Neutrophil (primary cell): Measurements from ENCODE around the gene SSH2.

Experiments used
- H3K27ac ChIP-seq: fragments of 200-600 bp; sonication (generic); 2 replicates; pipeline ENCODE4 v1.5.1; 2016; ENCODE audit warnings: mild to moderate bottlenecking, moderate library complexity
- H3K27me3 ChIP-seq: fragments of 200-600 bp; sonication (generic); 2 replicates; pipeline ENCODE4 v1.6.0; 2016; ENCODE audit warnings: mild to moderate bottlenecking
- H3K36me3 ChIP-seq: fragments of 200-600 bp; sonication (generic); 2 replicates; pipeline ENCODE4 v1.5.1; 2017
- H3K4me1 ChIP-seq, 2 experiments: fragments of 200-600 bp in 1 of 2; sonication (generic) in 1 of 2; 1 replicate in 1 of 2; 2 replicates in 1 of 2; pipeline versions ENCODE4 v1.5.1 to v1.6.1; 2013 to 2016; ENCODE audit warnings: low read depth in 1 of 2, low read length in 1 of 2, mild to moderate bottlenecking in 1 of 2, moderate library complexity in 1 of 2; ENCODE audit not compliant: control insufficient read depth in 1 of 2, insufficient read depth in 1 of 2
- H3K4me3 ChIP-seq, 2 experiments: fragments of 200-600 bp in 1 of 2; sonication (generic) in 1 of 2; 1 replicate in 1 of 2; 2 replicates in 1 of 2; pipeline ENCODE4 v1.5.1; 2013 to 2016; ENCODE audit warnings: low read depth in 1 of 2, low read length in 1 of 2, mild to moderate bottlenecking in 1 of 2, moderate library complexity in 1 of 2
- H3K9me3 ChIP-seq: fragments of 200-600 bp; sonication (generic); 2 replicates; pipeline ENCODE4 v1.5.1; 2016
- TF ChIP-seq, protein P1 (sequence below): fragments of 200-600 bp; sonication (generic); IDR thresholded peaks from 2 replicates; pipeline ENCODE4 v1.5.1; 2016; ENCODE audit warnings: antibody characterized with exemption

The SSH2 gene

DNA sequence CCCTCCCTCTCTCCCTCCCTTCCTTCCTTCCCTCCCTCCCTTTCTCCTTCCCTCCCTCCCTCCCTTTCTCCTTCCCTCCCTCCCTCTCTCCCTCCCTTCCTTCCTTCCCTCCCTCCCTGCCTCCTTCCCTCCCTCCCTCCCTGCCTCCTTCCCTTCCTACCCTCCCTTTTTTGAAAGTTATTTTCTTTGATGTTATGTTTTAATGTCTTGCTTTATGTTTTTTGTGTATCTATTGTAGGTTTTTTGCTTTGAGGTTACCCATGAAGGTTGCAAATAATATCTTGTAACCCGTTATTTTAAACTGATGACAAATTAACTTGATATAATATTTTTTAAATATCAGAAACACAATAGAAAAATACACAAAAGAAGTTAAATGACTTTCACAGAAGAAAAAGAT, 96.2 kb downstream of the SSH2 start:
- TF ChIP-seq, protein P1, sequence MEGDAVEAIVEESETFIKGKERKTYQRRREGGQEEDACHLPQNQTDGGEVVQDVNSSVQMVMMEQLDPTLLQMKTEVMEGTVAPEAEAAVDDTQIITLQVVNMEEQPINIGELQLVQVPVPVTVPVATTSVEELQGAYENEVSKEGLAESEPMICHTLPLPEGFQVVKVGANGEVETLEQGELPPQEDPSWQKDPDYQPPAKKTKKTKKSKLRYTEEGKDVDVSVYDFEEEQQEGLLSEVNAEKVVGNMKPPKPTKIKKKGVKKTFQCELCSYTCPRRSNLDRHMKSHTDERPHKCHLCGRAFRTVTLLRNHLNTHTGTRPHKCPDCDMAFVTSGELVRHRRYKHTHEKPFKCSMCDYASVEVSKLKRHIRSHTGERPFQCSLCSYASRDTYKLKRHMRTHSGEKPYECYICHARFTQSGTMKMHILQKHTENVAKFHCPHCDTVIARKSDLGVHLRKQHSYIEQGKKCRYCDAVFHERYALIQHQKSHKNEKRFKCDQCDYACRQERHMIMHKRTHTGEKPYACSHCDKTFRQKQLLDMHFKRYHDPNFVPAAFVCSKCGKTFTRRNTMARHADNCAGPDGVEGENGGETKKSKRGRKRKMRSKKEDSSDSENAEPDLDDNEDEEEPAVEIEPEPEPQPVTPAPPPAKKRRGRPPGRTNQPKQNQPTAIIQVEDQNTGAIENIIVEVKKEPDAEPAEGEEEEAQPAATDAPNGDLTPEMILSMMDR: no peak
- H3K4me1 ChIP-seq: peaks cover 11 to 21% of the 10 kb centered on the region in 2 experiments
- no peak overlapping the region for H3K27ac ChIP-seq
- H3K27me3 ChIP-seq: no peaks in the 10 kb centered on the region
- no peak overlapping the region for H3K4me3 ChIP-seq
- H3K9me3 ChIP-seq: no peaks in the 10 kb centered on the region
- H3K36me3 ChIP-seq: no peaks in the 10 kb centered on the region

DNA sequence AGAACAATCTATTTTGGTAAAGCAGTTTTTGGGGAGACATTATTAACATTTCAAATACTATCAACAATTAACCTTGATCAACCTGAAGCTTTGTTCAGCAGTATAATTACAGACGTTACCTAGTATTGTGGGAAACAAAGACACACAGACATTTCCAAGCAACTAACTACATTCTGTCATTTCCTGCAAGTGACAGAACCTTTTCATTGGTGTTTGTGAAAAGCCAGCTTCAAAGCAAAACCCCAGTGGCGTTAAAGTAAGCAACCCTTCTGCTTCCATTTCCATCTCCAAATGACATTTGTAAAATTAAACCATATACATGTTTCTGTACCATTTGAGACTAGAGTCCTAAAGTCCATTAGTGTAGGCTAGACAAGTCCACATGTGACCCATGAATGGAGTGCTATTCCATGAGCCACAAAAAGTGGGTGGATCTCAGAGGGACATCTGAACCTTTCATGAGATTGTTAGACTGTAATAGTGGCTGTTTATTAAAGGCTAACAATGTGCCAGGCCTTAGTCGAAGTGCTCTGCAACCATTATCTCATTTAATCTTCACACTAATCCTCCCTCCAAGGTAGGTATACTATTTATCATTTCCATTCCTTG, 101.2 kb downstream of the SSH2 start:
- Histone ChIP-seq H3K4me3 (no peak overlapping the region), H3K36me3 (no peaks in the 10 kb centered on the region), H3K9me3 (no peaks in the 10 kb centered on the region), H3K27ac (no peak overlapping the region), H3K4me1 (no peaks in the 10 kb centered on the region), H3K27me3 (no peaks in the 10 kb centered on the region)
- TF ChIP-seq, protein P1: no peak

DNA sequence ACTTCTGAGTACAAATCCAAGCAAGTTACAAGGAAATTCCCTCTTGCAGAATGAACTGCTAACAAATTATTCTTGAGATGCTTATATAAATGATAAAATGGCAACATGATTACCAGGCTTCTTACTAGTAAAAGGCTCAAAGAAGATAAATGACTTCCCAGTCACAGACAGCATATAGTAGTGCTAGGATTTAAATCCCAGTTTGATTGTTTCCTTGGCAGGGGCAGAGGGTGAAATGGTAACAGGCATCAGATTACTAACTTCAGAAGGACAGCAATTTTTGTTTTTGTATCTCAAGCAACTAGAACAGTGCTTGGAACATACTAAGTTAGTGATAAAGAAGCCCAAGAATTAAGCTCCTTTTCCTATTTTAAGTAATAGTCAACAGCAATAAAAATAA, 102.8 kb downstream of the SSH2 start:
- no peaks in the 10 kb centered on the region for H3K36me3 ChIP-seq
- H3K27me3 ChIP-seq: no peaks in the 10 kb centered on the region
- H3K9me3 ChIP-seq: no peaks in the 10 kb centered on the region
- H3K27ac ChIP-seq: no peak overlapping the region
- TF ChIP-seq, protein P1: no peak
- no peaks in the 10 kb centered on the region for H3K4me1 ChIP-seq
- H3K4me3 ChIP-seq: no peak overlapping the region

DNA sequence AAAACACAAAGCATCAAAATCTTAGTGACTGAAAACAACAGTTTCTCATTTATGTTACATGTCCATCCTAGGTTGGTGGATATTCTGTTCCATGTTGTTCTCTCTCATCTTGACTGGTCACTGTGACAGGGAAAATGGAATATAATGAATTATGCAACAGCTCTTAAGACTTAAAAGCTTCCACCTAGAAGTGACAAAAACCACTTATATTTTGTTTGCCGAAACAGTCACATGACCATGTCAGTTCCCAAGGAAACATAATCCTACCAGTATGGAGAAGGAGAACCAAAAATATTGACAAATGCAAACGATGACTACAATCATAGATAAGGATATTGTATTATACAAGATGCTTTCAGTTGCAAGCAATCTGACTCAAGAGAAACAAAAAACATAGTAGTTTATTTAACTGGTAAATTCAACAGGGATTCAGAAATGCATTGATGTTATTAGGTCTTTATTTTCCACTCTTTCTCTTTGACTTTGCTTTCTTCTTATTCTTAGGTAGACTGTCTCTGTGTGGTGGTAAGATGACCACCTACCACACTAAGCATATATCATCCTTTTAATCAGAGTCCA, 103.8 kb downstream of the SSH2 start:
- no peak overlapping the region for H3K4me3 ChIP-seq
- H3K9me3 ChIP-seq: no peaks in the 10 kb centered on the region
- TF ChIP-seq, protein P1: no peak
- H3K36me3 ChIP-seq: no peaks in the 10 kb centered on the region
- H3K4me1 ChIP-seq: no peaks in the 10 kb centered on the region
- no peaks in the 10 kb centered on the region for H3K27me3 ChIP-seq
- no peak overlapping the region for H3K27ac ChIP-seq

DNA sequence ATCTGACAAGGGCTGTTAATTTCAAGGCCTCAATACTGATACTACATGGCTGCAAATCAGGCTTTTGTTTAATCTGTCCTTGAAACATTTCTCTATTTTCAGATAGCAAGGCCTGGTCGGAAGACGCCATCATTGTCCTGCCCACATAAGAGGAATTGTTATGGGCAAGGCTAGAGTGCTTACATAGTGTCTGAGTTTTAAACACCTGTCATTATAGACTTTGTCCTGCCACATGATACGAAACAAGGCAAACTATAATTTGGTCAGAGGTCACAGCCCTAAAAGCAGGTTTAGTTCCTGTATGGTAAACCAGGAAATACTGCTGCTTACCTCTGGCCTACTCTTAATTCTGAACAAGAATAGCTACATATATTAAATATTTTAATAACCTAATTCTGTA, 104.4 kb downstream of the SSH2 start:
- H3K27me3 ChIP-seq: no peaks in the 10 kb centered on the region
- no peak overlapping the region for H3K4me3 ChIP-seq
- no peak overlapping the region for H3K27ac ChIP-seq
- no peaks in the 10 kb centered on the region for H3K4me1 ChIP-seq
- H3K9me3 ChIP-seq: no peaks in the 10 kb centered on the region
- H3K36me3 ChIP-seq: no peaks in the 10 kb centered on the region
- TF ChIP-seq, protein P1: no peak
